Neural cell (in vitro differentiated cells): Measurements from ENCODE around the gene C10orf105.

ENCODE experiments used
- RAD21 ChIP-seq: fragments of 450-650 bp; conservative IDR thresholded peaks from 2 replicates; pipeline ENCODE4 v1.6.1; 2014; ENCODE audit warnings: antibody characterized with exemption, mild to moderate bottlenecking, moderate library complexity
- TF ChIP-seq, protein P1 (sequence below): fragments of 450-650 bp; IDR thresholded peaks from 2 replicates; pipeline ENCODE4 v1.5.1; 2014; ENCODE audit warnings: antibody characterized with exemption, mild to moderate bottlenecking, moderate library complexity; ENCODE audit not compliant: poor library complexity, severe bottlenecking

DNA sequence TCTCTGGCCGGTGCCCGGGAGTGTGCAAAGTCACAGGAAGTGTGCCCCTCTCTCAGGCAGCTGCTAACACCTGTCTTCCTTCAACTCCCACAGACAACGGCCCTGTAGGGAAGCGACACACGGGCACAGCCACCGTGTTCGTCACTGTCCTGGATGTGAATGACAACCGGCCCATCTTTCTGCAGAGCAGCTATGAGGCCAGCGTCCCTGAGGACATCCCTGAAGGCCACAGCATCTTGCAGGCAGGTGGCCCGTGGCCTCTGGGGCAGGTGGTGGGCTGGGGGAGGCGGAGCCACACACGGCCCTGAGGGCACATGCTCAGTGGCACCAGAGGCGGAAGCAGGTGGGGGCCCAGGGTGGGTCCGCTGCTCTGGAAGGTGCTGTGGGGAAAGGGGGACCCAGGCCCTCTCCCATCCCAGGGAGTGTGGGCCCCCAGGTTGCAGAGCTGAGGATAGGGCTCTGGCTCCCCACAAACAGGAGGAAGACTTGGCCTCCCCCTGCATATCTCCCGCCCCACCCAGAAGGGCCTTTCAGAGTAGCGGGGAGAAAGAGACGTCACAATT, 6.9 kb downstream of the C10orf105 start:
- no peak for TF ChIP-seq RAD21
- TF ChIP-seq, protein P1, sequence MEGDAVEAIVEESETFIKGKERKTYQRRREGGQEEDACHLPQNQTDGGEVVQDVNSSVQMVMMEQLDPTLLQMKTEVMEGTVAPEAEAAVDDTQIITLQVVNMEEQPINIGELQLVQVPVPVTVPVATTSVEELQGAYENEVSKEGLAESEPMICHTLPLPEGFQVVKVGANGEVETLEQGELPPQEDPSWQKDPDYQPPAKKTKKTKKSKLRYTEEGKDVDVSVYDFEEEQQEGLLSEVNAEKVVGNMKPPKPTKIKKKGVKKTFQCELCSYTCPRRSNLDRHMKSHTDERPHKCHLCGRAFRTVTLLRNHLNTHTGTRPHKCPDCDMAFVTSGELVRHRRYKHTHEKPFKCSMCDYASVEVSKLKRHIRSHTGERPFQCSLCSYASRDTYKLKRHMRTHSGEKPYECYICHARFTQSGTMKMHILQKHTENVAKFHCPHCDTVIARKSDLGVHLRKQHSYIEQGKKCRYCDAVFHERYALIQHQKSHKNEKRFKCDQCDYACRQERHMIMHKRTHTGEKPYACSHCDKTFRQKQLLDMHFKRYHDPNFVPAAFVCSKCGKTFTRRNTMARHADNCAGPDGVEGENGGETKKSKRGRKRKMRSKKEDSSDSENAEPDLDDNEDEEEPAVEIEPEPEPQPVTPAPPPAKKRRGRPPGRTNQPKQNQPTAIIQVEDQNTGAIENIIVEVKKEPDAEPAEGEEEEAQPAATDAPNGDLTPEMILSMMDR = no peak
